DND-41 (cell line): ENCODE results near the gene SEC16A.

Experiments used
- ATAC-seq: fragments of 200-7000 bp; cut with Tn5 transposase; 3 replicates; pipeline ENCODE4 v1.9.1; 2021; ENCODE audit warnings: low read depth; ENCODE audit not compliant: insufficient read depth
- DNase-seq: peaks from one replicate; pipeline ENCODE4 v3.0.0-alpha.2; 2020
- H2AFZ ChIP-seq: 2 replicates; pipeline ENCODE4 v1.6.0; 2012; ENCODE audit warnings: low read depth, low read length
- H3K27ac ChIP-seq: 2 replicates; pipeline ENCODE4 v1.5.1; 2012; ENCODE audit warnings: low read length, inconsistent platforms
- H3K27me3 ChIP-seq: fragments of 200-600 bp; sonication (generic); 2 replicates; pipeline ENCODE4 v1.6.0; 2012; ENCODE audit warnings: low read length, mild to moderate bottlenecking, inconsistent platforms; ENCODE audit not compliant: insufficient read depth, poor library complexity
- H3K36me3 ChIP-seq: 2 replicates; pipeline ENCODE4 v1.5.1; 2012; ENCODE audit warnings: low read length, inconsistent platforms; ENCODE audit not compliant: insufficient read depth
- H3K4me1 ChIP-seq: 2 replicates; pipeline ENCODE4 v1.5.1; 2012; ENCODE audit warnings: mild to moderate bottlenecking, low read length; ENCODE audit not compliant: insufficient read depth
- H3K4me2 ChIP-seq: 2 replicates; pipeline ENCODE4 v1.6.0; 2012; ENCODE audit warnings: mild to moderate bottlenecking, moderate library complexity, low read length, inconsistent platforms; ENCODE audit not compliant: insufficient read depth
- H3K4me3 ChIP-seq, 2 experiments: fragments of 200-600 bp in 1 of 2; shearing (Covaris generic) in 1 of 2; 2 replicates each; pipeline ENCODE4 v1.5.1; 2012 to 2016; ENCODE audit warnings: inconsistent platforms in 2 of 2, low read length in 2 of 2, mild to moderate bottlenecking in 2 of 2, low read depth in 1 of 2, moderate library complexity in 1 of 2
- H3K79me2 ChIP-seq: 2 replicates; pipeline ENCODE4 v1.6.0; 2012; ENCODE audit warnings: low read length, inconsistent platforms; ENCODE audit not compliant: insufficient read depth
- H3K9ac ChIP-seq: 2 replicates; pipeline ENCODE4 v1.6.0; 2012; ENCODE audit warnings: low read depth, mild to moderate bottlenecking, inconsistent platforms, low read length, moderate library complexity
- H3K9me3 ChIP-seq: 2 replicates; pipeline ENCODE4 v1.5.1; 2012; ENCODE audit warnings: low read length, moderate library complexity, mild to moderate bottlenecking, inconsistent platforms; ENCODE audit not compliant: insufficient read depth, severe bottlenecking
- H4K20me1 ChIP-seq: 2 replicates; pipeline ENCODE4 v1.6.0; 2012; ENCODE audit warnings: low read length; ENCODE audit not compliant: insufficient read depth
- CTCF ChIP-seq: IDR thresholded peaks from 2 replicates; pipeline ENCODE4 v1.5.1; 2012; ENCODE audit warnings: borderline replicate concordance, low read length, moderate library complexity, mild to moderate bottlenecking; ENCODE audit not compliant: poor library complexity, severe bottlenecking; ENCODE audit errors: extremely low read depth
- EZH2 ChIP-seq: IDR thresholded peaks from 3 replicates; pipeline ENCODE4 v1.6.1; 2012; ENCODE audit warnings: borderline replicate concordance, low read depth, mild to moderate bottlenecking, moderate library complexity, low read length, inconsistent platforms; ENCODE audit not compliant: severe bottlenecking

Gene SEC16A

GRCh38 chr9:136437430-136437829 lies 45.4 kb downstream of the SEC16A start:
- peaks cover 52% of the 10 kb centered on the region for H3K36me3 ChIP-seq
- DNase-seq (no peak), ATAC-seq (no peak)
- TF ChIP-seq CTCF (no peak), EZH2 (no peak)
- H4K20me1 ChIP-seq, result peaks cover 52% of the 10 kb centered on the region
- peak overlapping the region; percentile 90; the same call in 1 of the 2 replicates for H3K9ac ChIP-seq
- H3K9me3 ChIP-seq, result no peaks in the 10 kb centered on the region
- peaks cover 36% of the 10 kb centered on the region for H3K4me1 ChIP-seq
- peak overlapping the region in 1 of 2 experiments; percentile 85; a peak in 2 of 4 replicates for H3K4me3 ChIP-seq
- no peaks in the 10 kb centered on the region for H3K27me3 ChIP-seq
- no peak overlapping the region for H2AFZ ChIP-seq
- peaks cover 56% of the 10 kb centered on the region for H3K79me2 ChIP-seq
- H3K27ac ChIP-seq, result 0 out of 2 replicates have a peak overlapping the region, but pooled peaks have one; percentile 20
- peak overlapping the region; percentile 86 for H3K4me2 ChIP-seq

- H3K9me3 ChIP-seq, result no peaks in the 10 kb centered on the region
- no peaks in the 10 kb centered on the region for H3K27me3 ChIP-seq
- peaks cover 36% of the 10 kb centered on the region for H3K4me1 ChIP-seq
These were observed 46.7 kb downstream of the SEC16A start for GRCh38 chr9:136436055-136436634.

GRCh38 chr9:136434580-136435169 lies 48.2 kb downstream of the SEC16A start:
- Histone ChIP-seq H3K36me3 (peaks cover 52% of the 10 kb centered on the region), H3K27me3 (no peaks in the 10 kb centered on the region), H3K9me3 (no peaks in the 10 kb centered on the region), H3K9ac (no peak overlapping the region), H2AFZ (no peak overlapping the region), H3K4me2 (no peak overlapping the region), H3K27ac (no peak overlapping the region), H3K4me3 (no peak overlapping the region), H4K20me1 (peaks cover 41% of the 10 kb centered on the region; the same call in 1 of the 2 replicates), H3K4me1 (peaks cover 29% of the 10 kb centered on the region), H3K79me2 (peaks cover 56% of the 10 kb centered on the region)
- ATAC-seq (no peak), DNase-seq (no peak)
- TF ChIP-seq CTCF, result no peak
- no peak for TF ChIP-seq EZH2

More at GRCh38 chr9:136436055-136436634, 46.7 kb downstream of the SEC16A start:
- Histone ChIP-seq H2AFZ (no peak overlapping the region), H3K4me3 (no peak overlapping the region), H3K79me2 (peaks cover 56% of the 10 kb centered on the region), H3K27ac (no peak overlapping the region), H3K4me2 (peak overlapping the region; percentile 86; the same call in 1 of the 2 replicates), H4K20me1 (peaks cover 51% of the 10 kb centered on the region), H3K9ac (no peak overlapping the region), H3K36me3 (peaks cover 47% of the 10 kb centered on the region)
- TF ChIP-seq EZH2 (no peak), CTCF (no peak)
- no peak for ATAC-seq
- no peak for DNase-seq
